GM12878 (cell line): Measurements from ENCODE around the gene SERINC5. TPM values are rescaled to one million over a fixed set of nuclear protein-coding genes. Genes with fewer than 3 reads are reported as not detected.

Experiments used
- ATAC-seq: fragments of 200-7000 bp; cut with Tn5 transposase; 3 replicates; pipeline ENCODE4 v1.9.1; 2020; ENCODE audit warnings: mild to moderate bottlenecking, moderate library complexity
- BruUV-seq: library from RNA; stranded (reverse); fragments of 400-500 nt; replicated peaks from 2 replicates; lab custom pipeline; 2021; lab: Mats Ljungman, UMichigan
- CTCF ChIA-PET: fragments of 300-600 bp; sonication (Branson Sonifier 250); formaldehyde crosslinking; extraction: SDS; loops from one replicate; lab custom pipeline; 2021; ENCODE audit warnings: inconsistent platforms; lab: Yijun Ruan, JAX
- POLR2A ChIA-PET: fragments of 350-600 bp; formaldehyde crosslinking; extraction: SDS; loops from one replicate; lab custom pipeline; 2021; ENCODE audit warnings: inconsistent platforms; lab: Charles Lee
- RAD21 ChIA-PET: fragments of 300-600 bp; sonication (Branson Sonifier 250); formaldehyde crosslinking; loops from one replicate; lab custom pipeline; 2023; ENCODE audit warnings: antibody characterized with exemption; ENCODE audit not compliant: unreplicated experiment; lab: Charles Lee
- SMC1A ChIA-PET: fragments of 300-600 bp; sonication (Branson Sonifier 250); formaldehyde crosslinking; loops from one replicate; lab custom pipeline; 2023; ENCODE audit not compliant: unreplicated experiment, uncharacterized antibody; lab: Charles Lee
- DNase-seq: peaks from one replicate; pipeline ENCODE4 v3.0.0-alpha.2; 2011; ENCODE audit warnings: low read depth, low spot score
- FAIRE-seq: peaks from 3 replicates; lab custom pipeline; 2011; peaks lifted over from hg19 to GRCh38; lab: Jason Lieb, UNC
- H2AFZ ChIP-seq: 2 replicates; pipeline ENCODE4 v1.6.0; 2011; ENCODE audit warnings: low read depth, low read length, control low read depth; ENCODE audit not compliant: control insufficient read depth
- H3K27ac ChIP-seq: 2 replicates; pipeline ENCODE4 v1.5.1; 2011; ENCODE audit warnings: control low read depth; ENCODE audit not compliant: control insufficient read depth, insufficient read depth
- H3K27me3 ChIP-seq, 2 experiments: replicated peaks in 1 of 2; 2 replicates each; pipeline versions ENCODE4 v1.6.0 to v1.6.1; 2011; ENCODE audit warnings: low read length in 1 of 2; ENCODE audit not compliant: control insufficient read depth in 2 of 2, insufficient read depth in 2 of 2
- H3K36me3 ChIP-seq, 2 experiments: 2 replicates each; pipeline ENCODE4 v1.5.1; 2011; ENCODE audit warnings: low read length in 1 of 2; ENCODE audit not compliant: control insufficient read depth in 2 of 2, insufficient read depth in 2 of 2
- H3K4me1 ChIP-seq: 2 replicates; pipeline ENCODE4 v1.6.1; 2011; ENCODE audit warnings: mild to moderate bottlenecking, low read length, moderate library complexity, mixed read lengths; ENCODE audit not compliant: control insufficient read depth, insufficient read depth
- H3K4me2 ChIP-seq: 2 replicates; pipeline ENCODE4 v1.6.0; 2011; ENCODE audit warnings: control low read depth; ENCODE audit not compliant: control insufficient read depth, insufficient read depth
- H3K4me3 ChIP-seq: fragments of 200-600 bp; sonication (generic); 2 replicates; pipeline ENCODE4 v1.5.1; 2016
- H3K79me2 ChIP-seq: 2 replicates; pipeline ENCODE4 v1.6.0; 2011; ENCODE audit warnings: low read length; ENCODE audit not compliant: control insufficient read depth, insufficient read depth
- H3K9ac ChIP-seq: 2 replicates; pipeline ENCODE4 v1.8.0; 2011; ENCODE audit warnings: low read length, control low read depth, mixed read lengths; ENCODE audit not compliant: control insufficient read depth, insufficient read depth
- H3K9me3 ChIP-seq: replicated peaks from 3 replicates; pipeline ENCODE4 v1.5.1; 2011; ENCODE audit warnings: mild to moderate bottlenecking, low read length; ENCODE audit not compliant: control insufficient read depth, insufficient read depth
- H4K20me1 ChIP-seq: 2 replicates; pipeline ENCODE4 v1.6.0; 2011; ENCODE audit not compliant: control insufficient read depth, insufficient read depth
- ASH2L ChIP-seq: fragments of 300-600, 200-600 bp; sonication (generic); IDR thresholded peaks from 2 replicates; pipeline ENCODE4 v1.6.1; 2017; ENCODE audit warnings: low read depth, mild to moderate bottlenecking, borderline replicate concordance
- CREM ChIP-seq: IDR thresholded peaks from 2 replicates; pipeline ENCODE4 v1.6.1; 2014; ENCODE audit warnings: antibody characterized with exemption, low read depth
- ELK1 ChIP-seq: IDR thresholded peaks from 2 replicates; pipeline ENCODE4 v1.6.1; 2012; ENCODE audit warnings: low read depth, low read length, improper control_type of control experiment
- IKZF2 ChIP-seq, 2 experiments: fragments of 450-650 bp; IDR thresholded peaks; 2 replicates each; pipeline ENCODE4 v1.6.1; 2017; ENCODE audit warnings: mild to moderate bottlenecking in 2 of 2, moderate library complexity in 2 of 2
- RFX5 ChIP-seq: IDR thresholded peaks from 2 replicates; pipeline ENCODE4 v1.6.1; 2011; ENCODE audit warnings: low read depth, low read length, improper control_type of control experiment
- STAT1 ChIP-seq: fragments of 450-650 bp; conservative IDR thresholded peaks from 2 replicates; pipeline ENCODE4 v1.6.1; 2014; ENCODE audit warnings: antibody characterized with exemption, mild to moderate bottlenecking
- SUZ12 ChIP-seq: fragments of 200-600 bp; sonication (generic); IDR thresholded peaks from one replicate; pipeline ENCODE4 v1.6.1; 2018; ENCODE audit warnings: antibody characterized with exemption, mild to moderate bottlenecking; ENCODE audit not compliant: unreplicated experiment
- YBX1 ChIP-seq: fragments of 450-650 bp; IDR thresholded peaks from 2 replicates; pipeline ENCODE4 v1.6.1; 2016; ENCODE audit warnings: antibody characterized with exemption
- ZBTB33 ChIP-seq: fragments of 450-650 bp; IDR thresholded peaks from 2 replicates; pipeline ENCODE4 v1.6.1; 2017; ENCODE audit warnings: mild to moderate bottlenecking
- ZBTB40 ChIP-seq: fragments of 450-650 bp; IDR thresholded peaks from 2 replicates; pipeline ENCODE4 v1.6.1; 2016; ENCODE audit warnings: mild to moderate bottlenecking, moderate library complexity, borderline replicate concordance
- WGBS: methylation state at CpG from one replicate; pipeline ENCODE4 v1.1.6; 2016; ENCODE audit warnings: low lambda C conversion rate; ENCODE audit not compliant: insufficient replicate concordance, insufficient coverage; ENCODE audit errors: missing lambda C conversion rate; 5-methylcytosine and 5-hydroxymethylcytosine counted together
- in situ Hi-C: fragments of 300-500 bp; cut with MboI; formaldehyde crosslinking; loops from 9 replicates; pipeline ENCODE4 v1.14.3; 2018; ENCODE audit warnings: mixed read lengths
- intact Hi-C: fragments of 100-400 bp; cut with micrococcal nuclease; formaldehyde crosslinking; loops from one replicate; pipeline ENCODE4 v1.14.2; 2022; ENCODE audit not compliant: unreplicated experiment
- polyA plus RNA-seq, 11 experiments: library from polyadenylated mRNA; depleted of rRNA in 4 of 11; unstranded in 6 of 11; stranded (reverse) in 5 of 11; fragments of >200 nt; fragmentation: Nextera tagmentation in 4 of 11; fragmentation: Illumina TruSeq in 1 of 11; extraction: Ambion mirVana in 4 of 11; extraction: Trizol in 1 of 11; gene quantifications; 1 replicate in 1 of 11; 2 replicates in 10 of 11; pipeline versions ENCODE4 v1.2.1 to v1.2.3, GENCODE V29; 2011 to 2016; ENCODE audit warnings: inconsistent platforms in 2 of 11, missing spikeins in 2 of 11, low read depth in 1 of 11
- total RNA-seq, 4 experiments: library from RNA; depleted of rRNA in 3 of 4; stranded (reverse); fragments of >200 nt in 3 of 4; fragmentation: Illumina TruSeq in 1 of 4; extraction: Trizol in 1 of 4; gene quantifications; 2 replicates each; pipeline versions ENCODE4 v1.2.1 to v1.2.3, GENCODE V29; 2013 to 2021

The SERINC5 gene
- total and polyA plus RNA-seq, 10 of the 15 experiments (the other 5 are each of a cell fraction or from before 2014, with no cell fraction given): 0.66 to 7.0 (median 2.8) TPM

GRCh38 chr5:80119372-80119771, 136.5 kb downstream of the SERINC5 start:
- H3K27me3 ChIP-seq: no peaks in the 10 kb centered on the region
- H3K4me1 ChIP-seq: peaks cover 4% of the 10 kb centered on the region
- no peak for FAIRE-seq
- H3K27ac ChIP-seq: no peak overlapping the region
- ChIA-PET CTCF (interaction anchor here (1.1 to 1.3 kb wide), 2 partner anchors 10 to 36 kb away, joined by 4 read pairs; no protein-coding TSS in a partner anchor), SMC1A (interaction anchor here (0.5 to 1.6 kb wide), 4 partner anchors 10 to 159 kb away, joined by 3 to 6 read pairs (median 4); no protein-coding TSS in a partner anchor), POLR2A (interaction anchor here (1.1 to 3.5 kb wide), 2 partner anchors 9 to 20 kb away, joined by 3 to 12 read pairs; no protein-coding TSS in a partner anchor), RAD21 (no interaction called here)
- no peak overlapping the region for H3K9ac ChIP-seq
- H4K20me1 ChIP-seq: no peaks in the 10 kb centered on the region
- H3K4me2 ChIP-seq: no peak overlapping the region
- in situ Hi-C loops (no loop called here), intact Hi-C loops (no loop called here)
- TF ChIP-seq ELK1 (no peak), RFX5 (no peak), CREM (no peak)
- no TSS peak for BruUV-seq
- no peak overlapping the region for H3K4me3 ChIP-seq
- ATAC-seq: no peak
- H2AFZ ChIP-seq: no peak overlapping the region
- H3K79me2 ChIP-seq: no peaks in the 10 kb centered on the region
- H3K9me3 ChIP-seq: peaks cover 3% of the 10 kb centered on the region; the same call in 2 of the 3 replicates
- DNase-seq: no peak
- 72% methylated on average over 2 of the region's 2 CpGs for WGBS
- H3K36me3 ChIP-seq: no peaks in the 10 kb centered on the region

GRCh38 chr5:80117446-80117845, 138.4 kb downstream of the SERINC5 start:
- BruUV-seq: no TSS peak
- ChIA-PET SMC1A (interaction anchor here (0.7 kb wide), 1 partner anchor 132 kb away, joined by 3 read pairs; no protein-coding TSS in a partner anchor), RAD21 (interaction anchor here (1.6 kb wide), 1 partner anchor 140 kb away, joined by 5 read pairs; no protein-coding TSS in a partner anchor), CTCF (interaction anchor here (0.7 to 1.8 kb wide), 2 partner anchors 8 to 26 kb away, joined by 3 to 5 read pairs; no protein-coding TSS in a partner anchor), POLR2A (interaction anchor here (1.1 to 3.5 kb wide), 2 partner anchors 7 to 14 kb away, joined by 4 to 12 read pairs; no protein-coding TSS in a partner anchor)
- Histone ChIP-seq H4K20me1 (no peaks in the 10 kb centered on the region), H3K4me3 (no peak overlapping the region), H3K4me1 (no peaks in the 10 kb centered on the region), H3K4me2 (no peak overlapping the region), H3K79me2 (no peaks in the 10 kb centered on the region), H2AFZ (no peak overlapping the region), H3K9me3 (peaks cover 3% of the 10 kb centered on the region; the same call in 2 of the 3 replicates), H3K27ac (no peak overlapping the region), H3K36me3 (no peaks in the 10 kb centered on the region), H3K27me3 (no peaks in the 10 kb centered on the region), H3K9ac (no peak overlapping the region)
- intact Hi-C loops (no loop called here), in situ Hi-C loops (no loop called here)
- DNase-seq: no peak
- no peak for FAIRE-seq
- ATAC-seq: no peak
- no peak for TF ChIP-seq ZBTB33
- TF ChIP-seq SUZ12: no peak
- TF ChIP-seq YBX1: no peak
- TF ChIP-seq ZBTB40: no peak
- TF ChIP-seq STAT1: no peak
- no peak for TF ChIP-seq ASH2L
- no peak for TF ChIP-seq IKZF2 (IDR thresholded peaks at IDR 0.05)
